Adrenal gland (tissue), 12 donors: ENCODE results near the gene ANKRD55. TPM values are rescaled to one million over a fixed set of nuclear protein-coding genes. Genes with fewer than 3 reads are reported as not detected.
A peak's percentile ranks its signal among the peaks of the same experiment; 100 is the strongest.

ENCODE experiments used
- DNase-seq, 7 donors: peaks; one replicate each; pipeline ENCODE4 v3.0.0-alpha.2; 2019 to 2020
- H3K27ac ChIP-seq, 5 donors: fragments of 200-600 bp; sonication (generic) in 4 of 5; 1 replicate in 3 of 5; 2 replicates in 2 of 5; pipeline versions ENCODE4 v1.5.1 to v1.8.0; 2016 to 2020; ENCODE audit warnings: mild to moderate bottlenecking in 1 of 5
- H3K27me3 ChIP-seq: fragments of 200-600 bp; 2 replicates; pipeline ENCODE4 v1.8.0; 2021
- H3K36me3 ChIP-seq, 2 donors: fragments of 200-600 bp; replicated peaks in 1 of 2; 1 replicate in 1 of 2; 2 replicates in 1 of 2; pipeline versions ENCODE4 v1.5.1 to v1.8.0; 2018 to 2022
- H3K4me1 ChIP-seq, 2 donors: fragments of 200-600 bp; replicated peaks in 1 of 2; 1 replicate in 1 of 2; 2 replicates in 1 of 2; pipeline versions ENCODE4 v1.5.1 to v1.8.0; 2018 to 2021
- H3K4me3 ChIP-seq, 4 donors: fragments of 200-600 bp; sonication (generic) in 3 of 4; one replicate each; pipeline ENCODE4 v1.5.1; 2016 to 2018
- H3K9me3 ChIP-seq, 3 donors: fragments of 200-600 bp; sonication (generic) in 1 of 3; replicated peaks in 1 of 3; 1 replicate in 2 of 3; 2 replicates in 1 of 3; pipeline versions ENCODE4 v1.5.1 to v1.8.0; 2016 to 2021
- POLR2A ChIP-seq, 2 donors: fragments of 450-650 bp; IDR thresholded peaks; one replicate each; pipeline ENCODE4 v1.6.1; 2017; ENCODE audit warnings: antibody characterized with exemption in 2 of 2, mild to moderate bottlenecking in 2 of 2, moderate library complexity in 1 of 2
- WGBS, 4 donors: extraction: QIAGEN DNeasy Blood & Tissue Kit in 2 of 4; methylation state at CpG; one replicate each; pipeline versions ENCODE4 v1.1.5 to v1.1.7; 2013 to 2017; 5-methylcytosine and 5-hydroxymethylcytosine counted together
- intact Hi-C, 2 donors: fragments of 100-400 bp; cut with DNase I; formaldehyde crosslinking; loops; one replicate each; pipeline versions ENCODE4 v1.14.1 to v1.15.0; 2022 to 2023
- polyA plus RNA-seq, 3 donors: library from polyadenylated mRNA; stranded (reverse); fragments of 200-250 nt in 2 of 3; fragments of 350-450 nt in 1 of 3; fragmentation: Illumina TruSeq in 1 of 3; extraction: RNeasy Lipid Tissue Mini Kit (QIAGEN cat#74804) in 1 of 3; gene quantifications; one replicate each; pipeline ENCODE4 v1.2.3, GENCODE V29; 2013 to 2014
- total RNA-seq, 9 donors: library from RNA; depleted of rRNA in 4 of 9; stranded (reverse); fragments of >200 nt in 4 of 9; fragments of 120-200 nt in 1 of 9; fragmentation: NEBNext Ultra II Directional in 1 of 9; extraction: Animal tissue kit (Norgen Biotek cat#: 25700) in 1 of 9; gene quantifications; one replicate each; pipeline versions ENCODE4 v1.1.0 to v1.2.4, GENCODE V29; 2013 to 2023
- TF ChIP-seq, protein P1 (sequence below), 6 experiments: fragments of 450-650 bp in 4 of 6; fragments of 200-600 bp in 2 of 6; sonication (generic) in 1 of 6; IDR thresholded peaks; 1 replicate in 5 of 6; 2 replicates in 1 of 6; pipeline versions ENCODE4 v1.5.1 to v1.8.0; 2016 to 2021; ENCODE audit warnings: antibody characterized with exemption in 6 of 6, mild to moderate bottlenecking in 2 of 6, moderate library complexity in 1 of 6
- donor health status: healthy with polysubstance abuse.
- donor health status: Bipolar disorder and iron deficiency.
- donor health status: DM: yes; HTN: yes; CAD: no.
- donor health status: DM: no; HTN: no; CAD: no.
- donor health status: DM: no; HTN: no; CAD: no.
- donor health status: DM: yes; HTN: yes; CAD: no.

Gene ANKRD55
- total and polyA plus RNA-seq, 12 donors, result 0.03 to 0.81 (median 0.29) TPM; not detected in 4

DNA sequence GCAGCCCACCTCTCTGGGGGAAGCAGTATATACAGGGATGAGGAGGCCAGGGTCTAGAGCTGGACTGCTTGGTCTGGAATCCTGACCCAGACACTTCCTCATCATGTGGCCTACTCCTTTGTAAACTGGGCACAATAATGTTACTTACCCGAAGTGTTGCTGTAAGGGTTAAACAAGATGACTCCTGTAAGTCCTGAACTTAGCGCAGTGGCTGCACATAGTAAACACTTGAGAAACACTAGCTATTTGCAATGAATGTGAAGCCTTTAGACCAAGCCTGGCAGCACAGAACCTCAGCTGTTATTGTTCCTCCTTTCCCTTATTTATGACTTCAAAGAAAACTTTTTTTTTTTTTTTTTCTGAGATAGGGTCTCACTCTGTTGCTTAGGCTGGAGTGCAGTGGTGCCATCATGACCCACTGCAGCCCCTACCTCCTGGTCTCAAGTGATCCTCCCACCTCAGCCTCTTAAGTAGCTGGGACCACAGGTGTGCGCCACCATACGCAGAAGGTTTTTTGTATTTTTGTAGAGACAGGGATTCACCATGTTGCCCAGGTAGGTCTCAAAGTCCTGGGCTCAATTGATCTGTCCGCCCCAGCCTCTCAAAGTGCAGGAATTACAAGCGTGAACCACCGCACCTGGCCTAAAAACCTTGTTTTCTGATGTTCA is 142.2 kb downstream of the ANKRD55 start:
- H3K27ac ChIP-seq, result no peak overlapping the region
- no peaks in the 10 kb centered on the region for H3K27me3 ChIP-seq
- intact Hi-C loops, result no loop called here
- no peak for DNase-seq
- H3K36me3 ChIP-seq, result no peaks in the 10 kb centered on the region
- H3K4me3 ChIP-seq, result no peak overlapping the region
- TF ChIP-seq, protein P1, sequence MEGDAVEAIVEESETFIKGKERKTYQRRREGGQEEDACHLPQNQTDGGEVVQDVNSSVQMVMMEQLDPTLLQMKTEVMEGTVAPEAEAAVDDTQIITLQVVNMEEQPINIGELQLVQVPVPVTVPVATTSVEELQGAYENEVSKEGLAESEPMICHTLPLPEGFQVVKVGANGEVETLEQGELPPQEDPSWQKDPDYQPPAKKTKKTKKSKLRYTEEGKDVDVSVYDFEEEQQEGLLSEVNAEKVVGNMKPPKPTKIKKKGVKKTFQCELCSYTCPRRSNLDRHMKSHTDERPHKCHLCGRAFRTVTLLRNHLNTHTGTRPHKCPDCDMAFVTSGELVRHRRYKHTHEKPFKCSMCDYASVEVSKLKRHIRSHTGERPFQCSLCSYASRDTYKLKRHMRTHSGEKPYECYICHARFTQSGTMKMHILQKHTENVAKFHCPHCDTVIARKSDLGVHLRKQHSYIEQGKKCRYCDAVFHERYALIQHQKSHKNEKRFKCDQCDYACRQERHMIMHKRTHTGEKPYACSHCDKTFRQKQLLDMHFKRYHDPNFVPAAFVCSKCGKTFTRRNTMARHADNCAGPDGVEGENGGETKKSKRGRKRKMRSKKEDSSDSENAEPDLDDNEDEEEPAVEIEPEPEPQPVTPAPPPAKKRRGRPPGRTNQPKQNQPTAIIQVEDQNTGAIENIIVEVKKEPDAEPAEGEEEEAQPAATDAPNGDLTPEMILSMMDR (IDR thresholded peaks at IDR 0.05), result no peak
- TF ChIP-seq POLR2A (IDR thresholded peaks at IDR 0.05), result no peak
- H3K4me1 ChIP-seq, result peaks cover 9 to 20% of the 10 kb centered on the region in 2 donors
- WGBS, 4 donors, result 89 to 96% (median 91%) methylated on average over 7 of the region's 7 CpGs
- H3K9me3 ChIP-seq, result no peaks in the 10 kb centered on the region

DNA sequence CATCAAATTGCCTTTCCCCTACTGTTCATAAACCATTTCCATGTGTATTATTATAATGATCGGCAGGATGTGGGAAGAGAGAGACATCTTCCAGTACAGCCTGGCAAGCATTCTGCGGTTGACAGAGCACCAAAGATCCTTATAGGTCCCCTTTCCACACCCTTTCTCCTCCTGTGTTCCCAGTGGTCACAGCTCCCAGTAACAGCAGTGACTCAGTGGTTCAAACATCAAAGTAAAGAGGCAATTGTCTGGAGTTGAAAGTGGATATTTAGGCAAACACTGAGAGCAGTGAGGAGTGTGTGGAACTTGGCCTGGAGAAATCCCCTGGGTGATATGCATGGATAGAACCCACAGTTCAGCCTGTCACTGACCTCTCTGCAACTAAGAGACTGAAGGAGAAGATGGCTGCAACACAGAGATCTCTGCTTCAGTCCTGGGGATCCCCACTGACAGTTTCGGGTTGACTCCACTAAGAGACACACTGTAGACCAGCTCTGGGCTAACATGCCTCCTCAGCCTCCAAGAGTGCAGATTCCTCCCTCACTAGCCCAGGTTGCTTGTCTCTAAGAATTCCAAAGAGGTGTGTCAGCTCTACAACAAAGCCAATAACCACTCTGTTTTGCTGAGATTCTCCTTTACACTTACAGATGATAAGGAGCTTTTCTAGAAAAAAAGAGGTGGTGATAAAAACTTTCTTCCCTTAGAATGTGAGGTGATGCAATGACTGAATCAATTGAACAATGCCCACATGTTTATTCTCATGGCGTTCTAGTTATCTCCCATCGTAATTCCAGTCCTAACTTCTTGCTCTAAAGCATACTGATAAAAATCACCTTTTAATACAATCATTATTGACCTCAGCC is 143.9 kb downstream of the ANKRD55 start:
- Histone ChIP-seq H3K36me3 (no peaks in the 10 kb centered on the region), H3K9me3 (no peaks in the 10 kb centered on the region), H3K27ac (peak overlapping the region in 1 of 5 donors; percentile 42), H3K27me3 (no peaks in the 10 kb centered on the region), H3K4me1 (peaks cover 22 to 37% of the 10 kb centered on the region in 2 donors), H3K4me3 (no peak overlapping the region)
- TF ChIP-seq, protein P1 (IDR thresholded peaks at IDR 0.05), result no peak
- no peak for TF ChIP-seq POLR2A (IDR thresholded peaks at IDR 0.05)
- 65 to 79% (median 72%) methylated on average over 5 of the region's 5 CpGs for WGBS, 4 donors
- DNase-seq, result no peak
- intact Hi-C loops, result no loop called here

DNA sequence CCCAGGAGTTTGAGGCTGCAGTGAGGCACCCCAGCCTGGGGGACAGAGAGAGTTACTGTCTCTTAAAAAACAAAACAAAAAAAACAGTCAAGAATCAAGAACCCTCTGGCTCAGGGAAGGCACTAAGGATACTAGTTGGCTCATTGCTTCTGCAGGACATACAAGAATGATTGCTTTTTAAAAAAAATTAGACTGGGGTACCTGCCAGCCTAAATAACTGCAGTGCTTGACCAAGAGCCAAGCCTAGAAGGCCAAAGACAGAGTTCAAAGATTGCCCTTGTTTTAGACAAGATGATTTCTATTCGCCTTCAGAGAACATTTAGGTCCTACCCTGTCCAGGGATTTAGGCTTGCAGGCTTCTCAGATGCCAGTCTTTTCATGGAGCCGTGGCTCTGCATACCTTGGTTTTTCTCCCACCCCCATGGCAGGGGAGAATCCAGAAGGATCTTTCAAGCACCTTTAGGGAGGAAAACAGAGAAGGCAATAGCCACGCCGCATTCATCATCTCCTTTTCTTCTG is 144.6 kb downstream of the ANKRD55 start:
- Histone ChIP-seq H3K4me3 (no peak overlapping the region), H3K36me3 (no peaks in the 10 kb centered on the region), H3K4me1 (peaks cover 22 to 37% of the 10 kb centered on the region in 2 donors), H3K27me3 (no peaks in the 10 kb centered on the region), H3K27ac (peak overlapping the region in 1 of 5 donors; percentile 42), H3K9me3 (no peaks in the 10 kb centered on the region)
- 56 to 59% (median 58%) methylated on average over 4 of the region's 4 CpGs for WGBS, 4 donors
- DNase-seq, result peak; percentile 39 to 77 (median 57)
- no peak for TF ChIP-seq POLR2A (IDR thresholded peaks at IDR 0.05)
- TF ChIP-seq, protein P1 (IDR thresholded peaks at IDR 0.05), result no peak
- intact Hi-C loops, result no loop called here

DNA sequence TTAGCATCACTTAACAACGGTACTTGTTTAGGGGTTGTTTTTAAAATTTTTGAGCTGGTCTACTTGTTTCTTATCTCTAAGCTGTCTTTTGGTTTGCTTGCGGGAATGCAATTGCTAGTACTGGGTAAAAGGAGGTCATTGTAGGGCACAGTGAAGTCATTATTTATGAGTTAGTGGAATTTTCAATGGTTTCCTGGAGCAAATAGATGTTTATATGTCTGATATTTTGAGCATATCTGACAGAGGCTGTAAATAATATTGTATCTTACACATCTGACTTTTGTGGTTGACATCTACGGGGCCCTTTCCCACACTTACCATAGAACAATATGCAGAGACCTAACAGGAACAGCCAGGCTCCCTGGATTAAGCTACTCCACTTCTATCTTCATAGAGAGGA is 147.9 kb downstream of the ANKRD55 start:
- H3K4me1 ChIP-seq, result peaks cover 22 to 38% of the 10 kb centered on the region in 2 donors
- H3K4me3 ChIP-seq, result no peak overlapping the region
- TF ChIP-seq POLR2A (IDR thresholded peaks at IDR 0.05), result no peak
- TF ChIP-seq, protein P1 (IDR thresholded peaks at IDR 0.05), result no peak
- H3K36me3 ChIP-seq, result no peaks in the 10 kb centered on the region
- intact Hi-C loops, result no loop called here
- peak overlapping the region in 4 of 5 donors; percentile 49 to 74 (median 63) for H3K27ac ChIP-seq
- WGBS, 4 donors, result 13 to 20% (median 15%) methylated on average over 3 of the region's 3 CpGs
- peak in 1 of 7 donors; percentile 21 for DNase-seq
- no peaks in the 10 kb centered on the region for H3K27me3 ChIP-seq
- no peaks in the 10 kb centered on the region for H3K9me3 ChIP-seq
